ENCODE data around the gene FLNC.

FLNC gene

DNA sequence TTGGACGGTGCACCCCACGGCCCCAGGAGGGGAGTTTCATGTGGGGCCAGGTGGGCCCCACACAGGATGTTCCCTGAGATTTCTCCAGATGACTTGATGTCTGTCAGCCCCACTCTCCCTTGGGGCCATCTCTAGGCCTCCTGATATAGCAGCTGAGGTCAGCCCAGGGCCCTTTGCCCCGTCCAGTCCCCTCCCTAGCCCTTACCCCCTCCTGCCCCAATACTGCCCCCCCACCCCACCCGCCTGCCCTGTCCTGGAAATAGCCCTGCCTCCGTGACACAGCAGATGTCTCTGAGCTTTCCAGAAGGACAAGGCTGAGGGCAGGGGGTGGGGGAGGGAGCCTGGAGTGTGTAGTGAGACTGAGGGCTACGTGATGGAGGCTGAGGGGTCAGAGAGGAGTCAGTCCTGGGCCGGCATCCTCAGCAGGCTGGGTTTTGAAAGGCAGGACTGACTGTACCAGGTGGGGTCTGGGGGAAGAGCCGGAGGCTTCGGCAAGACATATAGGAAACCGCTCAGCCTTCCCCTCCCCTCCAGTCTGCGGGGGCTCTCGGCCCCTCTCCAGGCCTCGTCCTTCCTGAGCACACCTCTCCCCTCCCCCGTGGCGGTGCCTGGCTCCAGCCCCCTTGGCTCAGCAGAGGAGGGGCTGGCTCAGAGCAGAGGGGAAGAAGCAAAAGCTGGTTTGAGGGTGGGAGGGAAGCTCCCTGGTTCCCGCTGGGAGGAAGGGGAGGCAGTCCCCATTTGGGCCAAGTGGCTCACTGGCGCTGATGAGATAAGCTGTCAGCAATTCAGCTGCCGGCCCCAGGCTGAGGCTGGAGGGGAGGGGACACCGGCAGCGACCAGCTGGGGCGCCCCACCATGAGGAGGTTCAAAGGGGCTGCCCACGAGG, 2.0 kb downstream of the FLNC start:
- peak; percentile 55 for DNase-seq

DNA sequence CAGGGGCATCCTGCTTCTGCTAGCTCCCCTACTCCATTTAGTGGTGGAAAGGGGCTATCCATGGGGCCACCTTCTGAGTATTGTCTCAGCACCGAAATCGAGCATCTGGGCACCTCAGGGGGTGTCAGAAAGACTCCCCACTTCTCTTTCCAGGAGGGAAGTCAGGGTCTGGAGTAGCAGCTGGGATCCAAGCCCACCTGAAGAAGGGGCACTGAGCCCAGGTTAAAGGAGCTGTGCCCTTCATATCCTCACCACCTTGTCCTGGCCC, 2.6 kb downstream of the FLNC start:
- DNase-seq, result no peak

DNA sequence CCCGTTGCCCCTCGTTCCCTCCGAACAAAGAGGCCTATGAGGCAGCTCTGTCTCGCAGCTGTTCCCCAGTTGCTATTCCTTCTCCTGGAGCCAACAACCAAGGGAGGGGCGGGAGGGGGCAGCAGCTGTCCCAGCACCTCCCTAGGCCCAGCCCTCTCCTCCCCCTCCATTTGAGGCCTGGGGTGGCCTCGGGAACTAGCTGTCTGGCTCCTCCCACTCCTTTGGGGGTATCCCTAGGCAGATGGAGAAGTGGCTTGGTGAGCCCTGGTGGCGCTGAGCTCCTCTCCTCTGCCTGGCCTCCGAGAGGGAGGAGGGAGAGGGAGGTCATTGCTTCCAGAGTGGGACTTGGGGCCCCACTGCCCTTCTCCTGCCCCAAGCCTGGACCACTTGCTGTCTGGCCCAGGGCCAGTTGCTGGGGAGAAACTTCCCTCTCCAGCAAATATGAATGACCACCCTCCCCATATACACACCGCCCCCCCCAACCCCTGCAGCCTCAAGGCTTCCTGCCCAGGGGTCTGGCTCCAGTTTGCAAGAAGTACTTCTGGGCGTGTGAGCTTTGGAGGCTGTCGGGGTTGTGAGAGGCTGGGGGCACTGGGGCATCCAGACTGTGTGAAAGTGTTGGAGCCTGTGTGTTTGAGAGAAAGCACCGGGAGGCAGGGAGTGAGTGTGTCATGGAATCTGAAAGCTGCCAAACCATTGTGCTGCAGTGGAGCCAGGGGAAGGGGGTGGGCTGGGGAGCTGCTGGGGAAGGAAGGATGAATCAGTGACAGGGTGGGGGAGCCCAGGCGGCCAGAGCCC, 3.1 kb downstream of the FLNC start:
- peak; percentile 80 for DNase-seq

DNA sequence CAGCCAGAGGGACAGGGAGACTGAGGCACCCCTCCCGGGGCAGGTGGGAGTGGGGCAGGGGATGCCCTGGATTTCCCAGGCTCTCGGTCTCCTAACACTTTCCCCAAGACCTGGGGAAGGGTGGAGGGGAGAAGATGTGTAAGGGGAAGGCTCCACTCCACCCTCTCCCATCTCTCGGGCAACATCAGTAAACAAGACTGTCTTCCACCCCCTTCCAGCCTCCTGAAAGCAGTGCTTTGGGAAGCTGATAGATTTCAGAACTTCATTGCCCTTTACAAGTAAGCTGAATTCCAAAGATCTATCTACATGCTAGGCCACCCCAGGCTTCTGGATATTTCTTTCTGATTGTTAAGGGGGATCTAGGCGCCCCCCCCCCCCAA, 3.7 kb downstream of the FLNC start:
- DNase-seq, result no peak

DNA sequence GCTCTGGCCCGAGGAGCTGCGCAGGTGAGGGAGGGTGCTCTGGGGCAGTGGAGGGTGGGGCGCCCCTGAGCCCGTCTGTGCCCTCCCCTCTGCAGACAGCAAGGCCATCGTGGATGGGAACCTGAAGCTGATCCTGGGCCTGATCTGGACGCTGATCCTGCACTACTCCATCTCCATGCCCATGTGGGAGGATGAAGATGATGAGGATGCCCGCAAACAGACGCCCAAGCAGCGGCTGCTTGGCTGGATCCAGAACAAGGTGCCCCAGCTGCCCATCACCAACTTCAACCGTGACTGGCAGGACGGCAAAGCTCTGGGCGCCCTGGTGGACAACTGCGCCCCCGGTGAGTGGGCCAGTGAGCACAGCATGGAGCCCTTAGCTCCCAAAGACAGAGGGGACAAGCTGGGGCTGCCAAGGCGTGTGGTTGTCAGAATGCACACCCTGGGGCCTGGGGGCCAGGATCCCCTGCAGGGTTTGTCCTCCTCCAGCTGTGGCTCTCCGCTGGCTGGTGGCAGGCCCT, 5.1 kb downstream of the FLNC start:
- no peak for DNase-seq

DNA sequence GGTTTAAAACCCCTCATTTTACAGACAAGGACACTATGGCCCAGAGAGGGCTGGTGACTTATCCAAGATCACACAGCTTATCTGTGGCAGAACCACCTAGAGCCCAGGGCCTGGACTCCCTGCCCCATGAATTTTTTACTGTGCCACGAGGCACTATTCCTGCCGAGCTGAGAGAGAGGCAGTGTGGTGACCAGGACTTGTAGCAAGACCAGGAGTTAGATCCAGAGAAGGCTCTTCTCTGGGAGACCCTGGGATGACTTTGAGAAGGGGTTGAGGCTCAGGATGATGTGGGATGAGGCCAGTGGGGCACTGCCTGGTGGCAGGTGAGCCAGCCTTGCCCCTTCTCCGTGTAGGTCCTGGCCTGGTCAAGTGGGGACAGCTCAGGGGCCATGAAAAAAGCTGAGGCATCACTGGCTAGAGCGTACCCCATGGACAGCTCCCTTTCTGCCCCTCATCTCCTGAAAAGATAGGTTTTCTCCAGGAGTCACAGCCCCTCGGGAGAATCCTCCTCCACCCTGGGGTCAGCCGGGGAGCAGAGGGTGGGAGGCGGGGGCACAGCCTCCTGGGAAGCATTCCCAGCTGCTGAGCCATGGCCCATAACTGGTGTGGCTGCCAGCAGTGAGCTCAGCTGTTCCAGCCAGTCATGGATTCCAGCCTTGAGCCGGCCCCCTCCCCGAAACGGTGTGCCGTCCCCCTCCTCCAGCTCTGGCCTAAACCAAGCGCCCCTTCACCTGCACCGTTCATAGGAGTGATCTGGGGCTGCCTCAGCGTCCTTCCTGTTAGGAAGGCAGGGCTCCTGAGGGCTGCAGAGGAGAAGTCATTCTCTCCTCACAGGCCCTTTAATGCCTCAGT, 5.8 kb downstream of the FLNC start:
- DNase-seq, result no peak

DNA sequence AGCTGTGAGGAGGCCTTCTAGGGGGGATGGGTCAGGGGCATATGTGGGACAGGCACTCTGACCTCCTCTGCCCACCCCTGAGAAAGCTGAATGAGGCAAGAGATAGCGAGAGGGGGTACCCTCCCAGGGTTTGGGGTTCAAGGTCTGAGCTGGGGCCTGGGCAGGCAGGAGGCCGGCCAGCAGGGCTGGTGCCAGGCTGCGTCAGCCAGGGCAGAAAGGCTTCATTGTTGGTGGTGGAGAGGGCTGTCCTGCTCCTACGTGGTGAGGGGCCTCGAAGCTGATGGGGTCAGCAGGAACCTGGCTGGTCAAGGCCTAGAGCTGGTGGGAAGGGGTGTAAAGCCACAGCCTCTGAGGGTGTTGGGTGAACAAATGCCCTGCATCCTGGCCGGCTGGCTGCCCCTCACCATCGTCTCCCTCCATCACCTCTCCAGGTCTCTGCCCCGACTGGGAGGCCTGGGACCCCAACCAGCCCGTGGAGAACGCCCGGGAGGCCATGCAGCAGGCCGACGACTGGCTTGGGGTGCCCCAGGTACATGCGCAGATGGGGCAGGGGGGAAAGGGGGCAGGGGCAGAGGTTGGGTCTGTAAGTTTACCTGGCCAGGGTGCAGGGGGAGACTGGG, 6.6 kb downstream of the FLNC start:
- DNase-seq, result no peak

DNA sequence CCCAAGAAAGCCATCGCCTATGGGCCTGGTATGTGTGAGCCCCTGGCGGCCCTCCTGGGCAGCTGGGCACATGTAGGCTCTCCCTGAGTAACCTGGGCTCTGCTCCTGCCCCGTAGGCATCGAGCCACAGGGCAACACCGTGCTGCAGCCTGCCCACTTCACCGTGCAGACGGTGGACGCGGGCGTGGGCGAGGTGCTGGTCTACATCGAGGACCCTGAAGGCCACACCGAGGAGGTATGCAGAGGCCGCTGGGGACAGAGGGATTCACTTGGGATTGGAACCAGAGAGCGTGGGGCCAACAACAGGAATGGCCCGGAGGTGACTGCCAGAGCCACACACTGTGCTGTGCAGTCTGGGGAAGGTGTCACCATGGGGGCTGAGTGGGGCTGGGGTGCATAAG, 7.3 kb downstream of the FLNC start:
- DNase-seq, result no peak

DNA sequence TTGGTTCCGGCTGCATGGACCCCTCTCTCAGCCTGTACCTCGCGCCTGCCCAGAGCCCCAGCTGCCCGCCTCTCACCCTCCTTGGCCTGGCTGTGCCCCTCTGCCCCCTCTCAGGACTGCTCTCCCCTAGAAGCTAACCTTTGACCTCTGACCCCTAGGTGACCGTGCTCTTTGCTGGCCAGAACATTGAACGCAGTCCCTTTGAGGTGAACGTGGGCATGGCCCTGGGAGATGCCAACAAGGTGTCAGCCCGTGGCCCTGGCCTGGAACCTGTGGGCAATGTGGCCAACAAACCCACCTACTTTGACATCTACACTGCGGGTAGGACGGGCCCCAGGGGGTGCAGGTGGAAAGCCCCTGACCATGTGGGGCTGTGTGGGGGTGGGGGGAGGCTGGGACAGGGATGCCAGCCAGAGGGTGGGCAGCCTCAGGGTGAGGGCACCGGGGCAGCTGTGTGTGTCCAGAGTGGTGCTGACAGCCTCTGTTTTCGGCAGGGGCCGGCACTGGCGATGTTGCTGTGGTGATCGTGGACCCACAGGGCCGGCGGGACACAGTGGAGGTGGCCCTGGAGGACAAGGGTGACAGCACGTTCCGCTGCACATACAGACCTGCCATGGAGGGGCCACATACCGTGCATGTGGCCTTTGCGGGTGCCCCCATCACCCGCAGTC, 8.0 kb downstream of the FLNC start:
- no peak for DNase-seq

DNA sequence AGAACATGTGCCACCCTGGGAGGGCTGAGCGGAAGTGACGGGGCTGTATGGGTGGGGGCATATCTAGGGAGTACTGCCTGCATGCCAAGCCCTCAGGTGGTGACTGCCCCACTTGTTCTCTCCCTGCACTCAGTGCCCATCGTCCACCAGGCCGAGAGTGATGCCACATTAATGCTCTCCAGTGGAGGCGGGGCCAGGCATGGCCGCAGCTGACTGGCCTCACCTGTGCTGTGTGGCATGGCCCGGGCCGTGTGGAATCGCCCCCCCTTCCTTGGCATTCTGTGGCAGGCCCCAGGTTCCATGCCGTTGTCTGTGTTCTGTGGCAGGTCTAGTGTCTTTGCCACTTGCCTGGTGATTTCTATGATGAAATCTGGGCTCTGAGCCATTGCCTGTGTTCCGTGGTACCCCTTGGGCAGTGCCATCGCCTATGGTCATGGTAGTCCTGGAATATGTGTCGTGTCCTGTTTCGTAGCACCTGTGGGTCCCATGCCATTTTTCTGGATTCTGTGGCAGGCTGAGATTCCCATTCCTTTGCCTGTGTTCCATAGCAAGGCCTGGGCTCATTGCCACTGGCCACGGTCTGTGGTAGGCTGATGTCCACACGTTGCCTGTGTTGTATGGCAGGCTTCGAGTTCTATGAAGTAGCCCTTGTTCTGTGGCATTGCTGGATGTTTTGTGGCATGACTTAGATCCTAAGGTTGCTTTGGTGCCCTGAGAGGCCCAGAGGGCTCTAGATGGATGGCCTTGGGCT, 8.9 kb downstream of the FLNC start:
- DNase-seq, result no peak

DNA sequence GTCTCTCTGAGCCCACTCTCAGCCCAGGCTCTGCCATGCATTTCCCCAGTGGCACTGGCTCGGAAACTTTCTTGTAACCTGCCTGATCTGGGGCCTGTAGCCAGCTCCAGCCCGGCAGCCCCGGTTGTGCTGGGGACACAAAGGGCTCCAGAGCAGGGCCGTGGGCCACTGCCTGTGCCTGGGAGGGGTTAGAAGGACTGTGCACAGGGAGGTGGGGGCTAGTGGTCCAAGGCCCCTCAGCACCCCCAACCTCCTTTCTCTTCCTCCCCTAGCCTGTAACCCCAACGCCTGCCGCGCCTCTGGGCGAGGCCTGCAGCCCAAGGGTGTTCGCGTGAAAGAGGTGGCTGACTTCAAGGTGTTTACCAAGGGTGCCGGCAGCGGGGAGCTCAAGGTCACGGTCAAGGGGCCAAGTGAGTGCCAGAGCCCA, 9.6 kb downstream of the FLNC start:
- DNase-seq, result no peak

DNA sequence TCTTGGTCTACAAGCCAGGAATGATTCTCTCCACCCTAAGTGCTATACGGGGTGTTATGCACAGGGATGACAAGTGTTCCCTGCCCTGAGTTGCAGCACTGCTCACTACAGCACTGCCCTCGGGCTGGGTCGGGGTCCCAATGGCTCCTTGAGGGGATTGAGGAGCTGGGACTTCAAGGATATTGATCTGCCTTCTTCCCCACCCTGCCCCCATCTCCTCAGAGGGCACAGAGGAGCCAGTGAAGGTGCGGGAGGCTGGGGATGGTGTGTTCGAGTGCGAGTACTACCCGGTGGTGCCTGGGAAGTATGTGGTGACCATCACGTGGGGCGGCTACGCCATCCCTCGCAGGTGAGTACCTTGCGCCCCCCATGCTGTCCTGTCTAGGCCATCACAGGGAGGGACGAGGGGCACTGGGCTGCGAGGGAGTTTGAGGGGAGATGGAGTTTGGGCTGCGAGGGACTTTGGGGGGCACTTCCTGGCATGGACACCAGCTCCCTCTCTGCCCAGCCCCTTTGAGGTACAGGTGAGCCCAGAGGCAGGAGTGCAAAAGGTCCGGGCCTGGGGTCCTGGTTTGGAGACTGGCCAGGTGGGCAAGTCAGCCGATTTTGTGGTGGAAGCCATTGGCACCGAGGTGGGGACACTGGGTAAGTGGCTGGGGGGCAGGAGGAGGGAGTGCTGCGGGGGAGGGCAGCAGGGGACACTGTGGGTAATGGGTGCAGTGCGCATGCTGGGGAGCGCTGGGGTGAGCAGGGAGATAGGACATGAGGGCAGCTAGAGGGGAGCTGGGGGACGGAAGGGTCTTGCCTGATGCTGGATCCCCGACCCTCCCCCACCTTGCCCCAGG, 10.3 kb downstream of the FLNC start:
- DNase-seq, result no peak

DNA sequence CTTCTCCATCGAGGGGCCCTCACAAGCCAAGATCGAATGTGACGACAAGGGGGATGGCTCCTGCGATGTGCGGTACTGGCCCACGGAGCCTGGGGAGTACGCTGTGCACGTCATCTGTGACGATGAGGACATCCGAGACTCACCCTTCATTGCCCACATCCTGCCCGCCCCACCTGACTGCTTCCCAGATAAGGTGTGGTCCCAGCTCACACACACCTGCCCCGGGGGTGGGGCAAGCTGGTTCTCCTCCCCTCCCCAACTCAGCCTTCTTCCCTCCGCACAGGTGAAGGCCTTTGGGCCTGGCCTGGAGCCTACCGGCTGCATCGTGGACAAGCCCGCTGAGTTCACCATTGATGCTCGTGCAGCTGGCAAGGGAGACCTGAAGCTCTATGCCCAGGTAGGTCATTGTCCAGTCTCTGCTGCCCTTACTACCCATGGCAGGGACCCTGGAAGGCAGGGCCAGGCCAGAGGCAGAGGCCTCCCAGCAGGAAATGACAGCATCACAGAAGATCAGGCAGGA, 11.0 kb downstream of the FLNC start:
- DNase-seq, result no peak

DNA sequence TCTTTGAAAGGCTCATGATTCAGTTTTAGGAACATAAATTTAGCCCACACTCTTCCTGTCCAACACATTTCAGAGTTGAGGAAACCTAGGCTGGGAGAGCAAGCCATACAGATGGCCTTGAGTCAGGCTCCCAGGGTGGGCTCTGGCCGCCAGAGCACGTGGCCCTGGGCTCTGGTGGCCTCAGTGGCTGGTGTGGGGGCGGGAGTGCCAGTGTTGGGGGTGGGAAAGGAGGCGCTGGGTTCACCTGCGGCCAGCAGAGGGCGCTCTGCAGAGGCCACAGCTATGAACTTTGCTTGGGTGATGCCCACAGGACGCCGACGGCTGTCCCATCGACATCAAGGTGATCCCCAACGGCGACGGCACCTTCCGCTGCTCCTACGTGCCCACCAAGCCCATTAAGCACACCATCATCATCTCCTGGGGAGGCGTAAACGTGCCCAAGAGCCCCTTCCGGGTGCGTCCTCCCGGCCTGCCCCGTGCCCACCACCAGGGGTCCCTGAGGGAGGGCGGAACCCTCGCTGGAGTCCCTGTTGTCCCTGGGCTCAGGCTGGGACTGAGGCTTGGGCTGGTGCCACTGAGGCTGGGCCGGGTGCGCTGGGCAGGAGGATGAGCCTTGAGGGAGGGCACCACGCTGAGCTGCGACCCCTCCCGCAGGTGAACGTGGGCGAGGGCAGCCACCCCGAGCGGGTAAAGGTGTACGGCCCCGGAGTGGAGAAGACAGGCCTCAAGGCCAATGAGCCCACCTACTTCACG, 11.9 kb downstream of the FLNC start:
- DNase-seq, result no peak

DNA sequence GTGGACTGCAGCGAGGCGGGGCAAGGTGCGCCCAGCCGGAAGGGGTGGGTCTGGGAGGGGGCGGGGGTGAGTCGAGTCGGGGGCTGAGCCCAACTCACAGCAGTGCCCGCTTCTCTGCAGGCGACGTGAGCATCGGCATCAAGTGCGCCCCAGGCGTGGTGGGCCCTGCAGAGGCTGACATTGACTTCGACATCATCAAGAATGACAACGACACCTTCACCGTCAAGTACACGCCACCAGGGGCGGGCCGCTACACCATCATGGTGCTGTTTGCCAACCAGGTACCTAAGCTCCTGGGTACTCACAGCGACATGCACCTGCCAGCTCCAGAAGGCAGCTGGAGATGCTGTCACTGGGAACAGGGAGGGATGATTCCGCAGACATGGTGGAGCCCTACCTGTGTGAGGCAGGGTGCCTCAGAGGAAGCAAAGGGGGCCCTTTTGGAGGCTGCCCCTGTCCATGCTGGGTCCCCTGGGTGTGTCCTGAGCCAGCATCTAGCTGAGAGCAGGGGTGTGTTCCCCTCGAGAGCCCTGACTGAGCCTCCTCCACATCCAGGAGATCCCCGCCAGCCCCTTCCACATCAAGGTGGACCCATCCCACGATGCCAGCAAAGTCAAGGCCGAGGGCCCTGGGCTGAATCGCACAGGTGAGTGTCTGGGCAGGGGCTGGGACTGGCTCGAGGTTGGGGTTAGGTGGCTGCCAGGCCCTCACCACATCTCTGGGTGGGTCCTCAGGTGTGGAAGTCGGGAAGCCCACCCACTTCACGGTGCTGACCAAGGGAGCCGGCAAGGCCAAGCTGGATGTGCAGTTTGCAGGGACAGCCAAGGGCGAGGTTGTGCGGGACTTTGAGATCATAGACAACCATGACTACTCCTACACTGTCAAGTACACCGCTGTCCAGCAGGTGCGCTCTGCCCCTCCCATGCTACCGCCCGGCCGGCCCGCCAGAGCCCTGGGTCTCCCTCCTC, 12.8 kb downstream of the FLNC start:
- DNase-seq, result no peak

DNA sequence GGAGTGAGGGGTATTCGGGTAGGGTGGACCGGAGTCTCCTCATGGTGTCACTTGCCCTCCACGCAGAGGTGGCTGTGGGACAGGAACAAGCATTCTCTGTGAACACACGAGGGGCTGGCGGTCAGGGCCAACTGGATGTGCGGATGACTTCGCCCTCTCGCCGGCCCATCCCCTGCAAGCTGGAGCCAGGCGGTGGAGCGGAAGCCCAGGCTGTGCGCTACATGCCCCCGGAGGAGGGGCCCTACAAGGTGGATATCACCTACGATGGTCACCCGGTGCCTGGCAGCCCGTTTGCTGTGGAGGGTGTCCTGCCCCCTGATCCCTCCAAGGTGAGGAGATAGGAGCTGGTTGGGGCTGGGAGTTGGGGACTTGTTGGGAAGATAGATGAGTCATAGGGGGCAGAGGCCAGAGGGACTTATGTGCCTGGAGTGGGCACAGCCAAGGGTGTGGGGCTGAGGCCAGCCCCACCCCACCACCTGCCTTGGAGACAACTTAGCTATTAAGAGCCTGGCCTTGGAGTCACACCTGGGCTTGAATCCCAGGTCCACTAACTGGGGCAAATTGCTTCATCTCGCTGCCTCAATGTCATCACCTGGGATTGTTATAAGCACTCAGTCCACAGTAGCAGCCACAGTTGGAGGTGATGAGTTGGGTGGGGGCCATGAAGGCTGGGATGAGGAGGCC, 13.9 kb downstream of the FLNC start:
- DNase-seq, result no peak

DNA sequence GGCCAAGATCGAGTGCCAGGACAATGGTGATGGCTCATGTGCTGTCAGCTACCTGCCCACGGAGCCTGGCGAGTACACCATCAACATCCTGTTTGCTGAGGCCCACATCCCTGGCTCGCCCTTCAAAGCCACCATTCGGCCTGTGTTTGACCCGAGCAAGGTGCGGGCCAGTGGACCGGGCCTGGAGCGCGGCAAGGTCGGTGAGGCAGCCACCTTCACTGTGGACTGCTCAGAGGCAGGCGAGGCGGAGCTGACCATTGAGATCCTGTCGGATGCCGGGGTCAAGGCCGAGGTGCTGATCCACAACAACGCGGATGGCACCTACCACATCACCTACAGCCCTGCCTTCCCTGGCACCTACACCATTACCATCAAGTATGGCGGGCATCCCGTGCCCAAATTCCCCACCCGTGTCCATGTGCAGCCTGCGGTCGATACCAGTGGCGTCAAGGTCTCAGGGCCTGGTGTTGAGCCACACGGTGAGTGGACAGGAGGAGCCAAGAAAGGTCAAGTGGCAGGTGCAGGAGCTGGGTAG, 14.6 kb downstream of the FLNC start:
- no peak for DNase-seq

All from NCI-H1694 (cell line).